ENCODE data around the gene LARP4B.

- TF ChIP-seq, protein P1, sequence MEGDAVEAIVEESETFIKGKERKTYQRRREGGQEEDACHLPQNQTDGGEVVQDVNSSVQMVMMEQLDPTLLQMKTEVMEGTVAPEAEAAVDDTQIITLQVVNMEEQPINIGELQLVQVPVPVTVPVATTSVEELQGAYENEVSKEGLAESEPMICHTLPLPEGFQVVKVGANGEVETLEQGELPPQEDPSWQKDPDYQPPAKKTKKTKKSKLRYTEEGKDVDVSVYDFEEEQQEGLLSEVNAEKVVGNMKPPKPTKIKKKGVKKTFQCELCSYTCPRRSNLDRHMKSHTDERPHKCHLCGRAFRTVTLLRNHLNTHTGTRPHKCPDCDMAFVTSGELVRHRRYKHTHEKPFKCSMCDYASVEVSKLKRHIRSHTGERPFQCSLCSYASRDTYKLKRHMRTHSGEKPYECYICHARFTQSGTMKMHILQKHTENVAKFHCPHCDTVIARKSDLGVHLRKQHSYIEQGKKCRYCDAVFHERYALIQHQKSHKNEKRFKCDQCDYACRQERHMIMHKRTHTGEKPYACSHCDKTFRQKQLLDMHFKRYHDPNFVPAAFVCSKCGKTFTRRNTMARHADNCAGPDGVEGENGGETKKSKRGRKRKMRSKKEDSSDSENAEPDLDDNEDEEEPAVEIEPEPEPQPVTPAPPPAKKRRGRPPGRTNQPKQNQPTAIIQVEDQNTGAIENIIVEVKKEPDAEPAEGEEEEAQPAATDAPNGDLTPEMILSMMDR (conservative IDR thresholded peaks at IDR 0.05 in 1 of 2, IDR thresholded peaks at IDR 0.05 in 1 of 2; ENCODE audit: extremely low read depth in 1 of 2, insufficient read depth in 1 of 2, low read depth in 1 of 2, low read length in 2 of 2): no peak
- TF ChIP-seq EZH2 (IDR thresholded peaks at IDR 0.05; ENCODE audit: borderline replicate concordance, low read length): no peak
Measured at GRCh38 chr10:773562-774161, 157.8 kb downstream of the LARP4B start.
